H9 (cell line): ENCODE data around the gene GCNT1. TPM values are rescaled to one million over a fixed set of nuclear protein-coding genes. Genes with fewer than 3 reads are reported as not detected.

Experiments used
- DNase-seq: peaks from one replicate; pipeline ENCODE4 v3.0.0-alpha.2; 2017
- H2AFZ ChIP-seq: one replicate; pipeline ENCODE4 v1.6.1; 2013; ENCODE audit warnings: mild to moderate bottlenecking, low read length, control low read depth, moderate library complexity
- H2AK5ac ChIP-seq: 2 replicates; pipeline ENCODE4 v1.6.1; 2013; ENCODE audit warnings: low read length, control low read depth, mixed read lengths; ENCODE audit not compliant: insufficient read length
- H2BK120ac ChIP-seq: one replicate; pipeline ENCODE4 v1.6.1; 2013; ENCODE audit warnings: low read depth, mild to moderate bottlenecking, low read length, control low read depth, inconsistent platforms; ENCODE audit not compliant: poor library complexity, severe bottlenecking
- H2BK12ac ChIP-seq: 2 replicates; pipeline ENCODE4 v1.6.1; 2013; ENCODE audit warnings: low read length, control low read depth, mixed read lengths, low read depth; ENCODE audit not compliant: insufficient read length
- H2BK15ac ChIP-seq: 2 replicates; pipeline ENCODE4 v1.6.1; 2013; ENCODE audit warnings: low read depth, low read length, control low read depth
- H2BK20ac ChIP-seq: one replicate; pipeline ENCODE4 v1.6.1; 2013; ENCODE audit warnings: low read depth, mild to moderate bottlenecking, low read length, control low read depth, inconsistent platforms; ENCODE audit not compliant: poor library complexity, severe bottlenecking
- H2BK5ac ChIP-seq: 2 replicates; pipeline ENCODE4 v1.6.1; 2013; ENCODE audit warnings: low read length, control low read depth, mixed read lengths; ENCODE audit not compliant: insufficient read length
- H3K14ac ChIP-seq: 2 replicates; pipeline ENCODE4 v1.6.1; 2013; ENCODE audit warnings: low read length, control low read depth; ENCODE audit not compliant: insufficient read depth
- H3K18ac ChIP-seq: 2 replicates; pipeline ENCODE4 v1.6.1; 2013; ENCODE audit warnings: low read depth, mild to moderate bottlenecking, mixed read lengths, low read length, control low read depth; ENCODE audit not compliant: insufficient read length
- H3K23ac ChIP-seq: 2 replicates; pipeline ENCODE4 v1.6.1; 2013; ENCODE audit warnings: low read length, control low read depth, mixed read lengths, low read depth; ENCODE audit not compliant: insufficient read length
- H3K23me2 ChIP-seq: 2 replicates; pipeline ENCODE4 v1.6.1; 2013; ENCODE audit warnings: low read depth, mild to moderate bottlenecking, mixed read lengths, low read length, control low read depth; ENCODE audit not compliant: insufficient read length, poor library complexity, severe bottlenecking
- H3K27ac ChIP-seq: 2 replicates; pipeline ENCODE4 v1.5.1; 2013; ENCODE audit warnings: low read length, control low read depth, mixed read lengths, low read depth; ENCODE audit not compliant: insufficient read length
- H3K27me3 ChIP-seq: 2 replicates; pipeline ENCODE4 v1.6.1; 2013; ENCODE audit warnings: low read length, control low read depth, inconsistent platforms; ENCODE audit not compliant: insufficient read depth
- H3K4ac ChIP-seq: 2 replicates; pipeline ENCODE4 v1.6.1; 2013; ENCODE audit warnings: low read depth, mild to moderate bottlenecking, control low read depth, inconsistent platforms, low read length, moderate library complexity
- H3K4me1 ChIP-seq: 2 replicates; pipeline ENCODE4 v1.6.1; 2013; ENCODE audit warnings: low read length, control low read depth, inconsistent platforms; ENCODE audit not compliant: insufficient read depth
- H3K4me2 ChIP-seq: 2 replicates; pipeline ENCODE4 v1.6.1; 2013; ENCODE audit warnings: low read length, control low read depth, mixed read lengths; ENCODE audit not compliant: insufficient read length, insufficient read depth
- H3K56ac ChIP-seq: 2 replicates; pipeline ENCODE4 v1.6.1; 2013; ENCODE audit warnings: low read depth, mild to moderate bottlenecking, mixed read lengths, low read length, control low read depth; ENCODE audit not compliant: insufficient read length
- H3K79me1 ChIP-seq: 2 replicates; pipeline ENCODE4 v1.6.1; 2013; ENCODE audit warnings: low read depth, mild to moderate bottlenecking, moderate library complexity, low read length, control low read depth, inconsistent platforms; ENCODE audit not compliant: insufficient read depth, poor library complexity, severe bottlenecking
- H3K79me2 ChIP-seq: 2 replicates; pipeline ENCODE4 v1.6.1; 2013; ENCODE audit warnings: low read length, control low read depth, inconsistent platforms; ENCODE audit not compliant: insufficient read depth
- H3K9ac ChIP-seq: 2 replicates; pipeline ENCODE4 v1.6.1; 2013; ENCODE audit warnings: low read length, control low read depth, mixed read lengths; ENCODE audit not compliant: insufficient read length; ENCODE audit errors: extremely low read depth
- H3K9me3 ChIP-seq: one replicate; pipeline ENCODE4 v1.6.1; 2013; ENCODE audit warnings: low read depth, low read length, inconsistent platforms; ENCODE audit not compliant: control insufficient read depth
- H3T11ph ChIP-seq: one replicate; pipeline ENCODE4 v1.6.1; 2013; ENCODE audit warnings: mild to moderate bottlenecking, low read length, control low read depth, inconsistent platforms
- H4K20me1 ChIP-seq: one replicate; pipeline ENCODE4 v1.6.1; 2013; ENCODE audit not compliant: control insufficient read depth, insufficient read length, insufficient read depth
- H4K5ac ChIP-seq: 2 replicates; pipeline ENCODE4 v1.6.1; 2013; ENCODE audit warnings: low read depth, mild to moderate bottlenecking, mixed read lengths, low read length, control low read depth; ENCODE audit not compliant: insufficient read length
- H4K8ac ChIP-seq: replicated peaks from 2 replicates; pipeline ENCODE4 v1.6.1; 2013; ENCODE audit warnings: low read length, control low read depth, mixed read lengths, low read depth; ENCODE audit not compliant: insufficient read length
- H4K91ac ChIP-seq: 2 replicates; pipeline ENCODE4 v1.6.1; 2013; ENCODE audit warnings: low read depth, mild to moderate bottlenecking, moderate library complexity, mixed read lengths, low read length, control low read depth; ENCODE audit not compliant: insufficient read length
- H3K27ac Mint-ChIP-seq, 3 experiments: 2 replicates in 2 of 3; 3 replicates in 1 of 3; pipeline ENCODE4 v1.8.0; 2020 to 2021; ENCODE audit warnings: mixed read lengths in 3 of 3, mild to moderate bottlenecking in 1 of 3, moderate library complexity in 1 of 3
- H3K27me3 Mint-ChIP-seq: 2 replicates; pipeline ENCODE4 v1.8.0; 2021; ENCODE audit warnings: low read depth, mild to moderate bottlenecking, moderate library complexity, mixed read lengths
- H3K36me3 Mint-ChIP-seq, 3 experiments: 2 replicates in 2 of 3; 3 replicates in 1 of 3; pipeline ENCODE4 v1.8.0; 2020 to 2021; ENCODE audit warnings: low read depth in 3 of 3, mixed read lengths in 3 of 3; ENCODE audit not compliant: insufficient read depth in 1 of 3
- H3K4me1 Mint-ChIP-seq, 2 experiments: 2 replicates each; pipeline ENCODE4 v1.8.0; 2020; ENCODE audit warnings: mixed read lengths in 2 of 2
- H3K4me3 Mint-ChIP-seq, 2 experiments: 2 replicates in 1 of 2; 3 replicates in 1 of 2; pipeline ENCODE4 v1.8.0; 2020 to 2021; ENCODE audit warnings: mild to moderate bottlenecking in 2 of 2, mixed read lengths in 2 of 2, moderate library complexity in 1 of 2
- H3K9me3 Mint-ChIP-seq, 2 experiments: 2 replicates in 1 of 2; 3 replicates in 1 of 2; pipeline ENCODE4 v1.8.0; 2020; ENCODE audit warnings: mild to moderate bottlenecking in 2 of 2, mixed read lengths in 2 of 2, moderate library complexity in 1 of 2
- CTCF ChIP-seq: fragments of 200-600 bp; sonication (generic); conservative IDR thresholded peaks from 3 replicates; pipeline ENCODE4 v1.8.0; 2021; ENCODE audit warnings: antibody characterized with exemption, mild to moderate bottlenecking
- WGBS: extraction: QIAGEN DNeasy Blood & Tissue Kit; methylation state at CpG from one replicate; pipeline ENCODE4 v1.1.7; 2013; ENCODE audit warnings: missing lambda C conversion rate, low lambda C conversion rate, mixed read lengths; ENCODE audit not compliant: insufficient read length; ENCODE audit errors: extremely low coverage; 5-methylcytosine and 5-hydroxymethylcytosine counted together
- total RNA-seq: library from RNA; stranded (reverse); gene quantifications from 2 replicates; pipeline ENCODE4 v1.2.1, GENCODE V29; 2021

GCNT1 gene
- total RNA-seq, 1 experiment from 2014 or later = 35.6 TPM

DNA sequence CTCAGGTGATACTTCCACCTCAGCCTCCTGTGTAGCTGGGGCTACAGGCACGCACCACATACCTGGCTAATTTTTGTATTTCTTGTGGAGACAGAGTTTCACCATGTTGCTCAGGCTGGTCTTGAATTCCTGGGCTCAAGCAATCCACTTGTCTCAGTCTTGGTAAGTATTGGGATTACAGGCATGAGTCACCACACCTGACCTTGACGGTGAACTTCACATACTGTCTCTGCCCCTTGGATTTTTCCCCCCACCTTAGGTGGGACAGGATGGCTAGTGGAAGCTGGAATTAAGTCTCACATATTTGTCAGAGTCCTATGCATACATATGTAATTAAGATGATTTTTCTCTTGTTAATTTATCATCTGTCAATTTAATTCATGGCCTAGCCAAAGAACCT is 43.8 kb upstream of the GCNT1 start:
- no peaks in the 10 kb centered on the region for H4K20me1 ChIP-seq
- H2AFZ ChIP-seq = no peak overlapping the region
- no peaks in the 10 kb centered on the region for H3K79me2 ChIP-seq
- no peak overlapping the region for H3K18ac ChIP-seq
- H3K4me1 ChIP-seq = peaks cover 5% of the 10 kb centered on the region; the same call in 1 of the 2 replicates
- H3K4ac ChIP-seq = no peak overlapping the region
- H4K8ac ChIP-seq = no peak overlapping the region
- H3K9ac ChIP-seq = no peak overlapping the region
- no peak overlapping the region for H4K5ac ChIP-seq
- no peak overlapping the region for H3K27ac ChIP-seq
- H3K9me3 ChIP-seq = no peaks in the 10 kb centered on the region
- no peak overlapping the region for H2BK120ac ChIP-seq
- H4K91ac ChIP-seq = no peak overlapping the region
- H3K23ac ChIP-seq = no peak overlapping the region
- Mint-ChIP-seq H3K27me3 (peaks cover 2% of the 10 kb centered on the region; the same call in 1 of the 2 replicates), H3K36me3 (peaks cover 5 to 10% (median 9%) of the 10 kb centered on the region in 3 experiments; a peak in 6 of 7 replicates), H3K27ac (no peak overlapping the region), H3K4me3 (no peak overlapping the region), H3K4me1 (peaks cover 31 to 46% of the 10 kb centered on the region in 2 experiments), H3K9me3 (peaks cover 10% of the 10 kb centered on the region in 2 experiments; a peak in 4 of 5 replicates)
- H2BK20ac ChIP-seq = no peak overlapping the region
- H3K14ac ChIP-seq = no peak overlapping the region
- H3K56ac ChIP-seq = no peak overlapping the region
- H3T11ph ChIP-seq = no peak overlapping the region
- H2BK5ac ChIP-seq = no peak overlapping the region
- WGBS = no CpG with 5 or more reads among the region's 2 CpGs
- no peaks in the 10 kb centered on the region for H3K79me1 ChIP-seq
- no peak overlapping the region for H3K4me2 ChIP-seq
- H3K23me2 ChIP-seq = no peaks in the 10 kb centered on the region
- no peak overlapping the region for H2AK5ac ChIP-seq
- no peak overlapping the region for H2BK15ac ChIP-seq
- no peak for DNase-seq
- H2BK12ac ChIP-seq = no peak overlapping the region
- TF ChIP-seq CTCF = no peak
- H3K27me3 ChIP-seq = no peaks in the 10 kb centered on the region
